Activated B cell treated with CpG ODN at 0.5 μM for 24 hours (primary cell): ENCODE data around the gene TNNI2. TPM values are rescaled to one million over a fixed set of nuclear protein-coding genes. Genes with fewer than 3 reads are reported as not detected.
"Not testable (repeated sequence)": the region's sequence is repeated elsewhere in the genome, so short reads cannot be mapped to it uniquely, and the experiment has no call there.

ENCODE experiments used
- ATAC-seq: fragments of 200-7000 bp; cut with Tn5 transposase; one replicate; pipeline ENCODE4 v1.10.0; 2021; ENCODE audit warnings: low read depth, mild to moderate bottlenecking, moderate library complexity
- CTCF ChIA-PET: fragments of 350-600 bp; sonication (Branson Sonifier 250); formaldehyde crosslinking; loops from one replicate; lab custom pipeline; 2021; ENCODE audit warnings: antibody characterized with exemption; lab: Charles Lee
- POLR2A ChIA-PET: fragments of 350-600 bp; sonication (Branson Sonifier 250); formaldehyde crosslinking; loops from one replicate; lab custom pipeline; 2021; ENCODE audit warnings: antibody characterized with exemption; lab: Charles Lee
- DNase-seq: peaks from one replicate; pipeline ENCODE4 v3.0.0; 2022
- H3K27ac Mint-ChIP-seq: one replicate; pipeline ENCODE4 v1.8.0; 2020; ENCODE audit warnings: mixed read lengths
- H3K27me3 Mint-ChIP-seq: one replicate; pipeline ENCODE4 v1.8.0; 2021; ENCODE audit warnings: mixed read lengths
- H3K36me3 Mint-ChIP-seq: one replicate; pipeline ENCODE4 v1.8.0; 2021; ENCODE audit warnings: low read depth, mixed read lengths
- H3K4me1 Mint-ChIP-seq: one replicate; pipeline ENCODE4 v1.8.0; 2021; ENCODE audit warnings: mixed read lengths
- H3K4me3 Mint-ChIP-seq: one replicate; pipeline ENCODE4 v1.8.0; 2020; ENCODE audit warnings: mild to moderate bottlenecking, mixed read lengths
- H3K9me3 Mint-ChIP-seq: one replicate; pipeline ENCODE4 v1.8.0; 2020; ENCODE audit warnings: mixed read lengths
- CTCF ChIP-seq: fragments of 200-600 bp; IDR thresholded peaks from one replicate; pipeline ENCODE4 v1.8.0; 2022; ENCODE audit warnings: antibody characterized with exemption, mild to moderate bottlenecking
- intact Hi-C: fragments of 100-400 bp; cut with micrococcal nuclease; formaldehyde crosslinking; loops from one replicate; pipeline ENCODE4 v1.15.1; 2024
- total RNA-seq: library from RNA; stranded (reverse); gene quantifications from 2 replicates; pipeline ENCODE4 v1.2.3, GENCODE V29; 2022

TNNI2 gene
- total RNA-seq, 1 donor from 2014 or later: 1.0 TPM

GRCh38 chr11:1797391-1798125 lies 41.2 kb upstream of the TNNI2 start:
- Mint-ChIP-seq H3K36me3 (no peaks in the 10 kb centered on the region), H3K4me3 (no peak overlapping the region), H3K4me1 (peaks cover 2% of the 10 kb centered on the region), H3K9me3 (no peaks in the 10 kb centered on the region), H3K27me3 (peaks cover 26% of the 10 kb centered on the region), H3K27ac (no peak overlapping the region)
- TF ChIP-seq CTCF: no peak
- ATAC-seq (no peak), DNase-seq (no peak)
- ChIA-PET CTCF (no interaction called here), POLR2A (interaction anchor here (0.6 kb wide), 1 partner anchor 12 kb away, joined by 13 read pairs; no protein-coding TSS in a partner anchor)
- intact Hi-C loops: no loop called here

- peaks cover 13% of the 10 kb centered on the region for H3K27me3 Mint-ChIP-seq
- TF ChIP-seq CTCF: no peak
- intact Hi-C loops: no loop called here
- no peak for DNase-seq
- ChIA-PET POLR2A (no interaction called here), CTCF (interaction anchor here (1.6 kb wide), 1 partner anchor 109 kb away, joined by 4 read pairs; no protein-coding TSS in a partner anchor)
- no peaks in the 10 kb centered on the region for H3K9me3 Mint-ChIP-seq
- H3K36me3 Mint-ChIP-seq: no peaks in the 10 kb centered on the region
- no peak overlapping the region for H3K4me3 Mint-ChIP-seq
- ATAC-seq: no peak
- H3K27ac Mint-ChIP-seq: no peak overlapping the region
- H3K4me1 Mint-ChIP-seq: no peaks in the 10 kb centered on the region
Measured at GRCh38 chr11:1803246-1803645, 35.5 kb upstream of the TNNI2 start.

GRCh38 chr11:1803835-1804519 lies 34.8 kb upstream of the TNNI2 start:
- POLR2A ChIA-PET, H3K9me3 Mint-ChIP-seq, H3K4me1 Mint-ChIP-seq, intact Hi-C loops, DNase-seq, H3K36me3 Mint-ChIP-seq, H3K4me3 Mint-ChIP-seq, ATAC-seq, H3K27ac Mint-ChIP-seq: not testable (repeated sequence)
- H3K27me3 Mint-ChIP-seq: peaks cover 17% of the 10 kb centered on the region
- CTCF ChIA-PET: interaction anchor here (1.6 kb wide), 1 partner anchor 110 kb away, joined by 4 read pairs; no protein-coding TSS in a partner anchor

GRCh38 chr11:1805525-1805924 lies 33.3 kb upstream of the TNNI2 start:
- Mint-ChIP-seq H3K27ac (no peak overlapping the region), H3K9me3 (no peaks in the 10 kb centered on the region), H3K27me3 (peaks cover 17% of the 10 kb centered on the region), H3K36me3 (no peaks in the 10 kb centered on the region), H3K4me1 (no peaks in the 10 kb centered on the region), H3K4me3 (no peak overlapping the region)
- DNase-seq (no peak), ATAC-seq (no peak)
- CTCF ChIA-PET: interaction anchor here (1.3 kb wide), 1 partner anchor 27 kb away, joined by 3 read pairs; no protein-coding TSS in a partner anchor
- POLR2A ChIA-PET: no interaction called here
- no peak for TF ChIP-seq CTCF
- intact Hi-C loops: no loop called here

- Mint-ChIP-seq H3K4me1 (no peaks in the 10 kb centered on the region), H3K27ac (no peak overlapping the region), H3K36me3 (no peaks in the 10 kb centered on the region), H3K27me3 (peaks cover 14% of the 10 kb centered on the region), H3K4me3 (no peak overlapping the region), H3K9me3 (no peaks in the 10 kb centered on the region)
- ATAC-seq: no peak
- intact Hi-C loops: no loop called here
- DNase-seq: no peak
- POLR2A ChIA-PET: no interaction called here
- TF ChIP-seq CTCF: no peak
- CTCF ChIA-PET: interaction anchor here (1.3 to 2.4 kb wide), 2 partner anchors 25 to 114 kb away, joined by 4 to 7 read pairs; no protein-coding TSS in a partner anchor
Measured at GRCh38 chr11:1807264-1807995, 31.4 kb upstream of the TNNI2 start.
